ENCODE results near the gene ZSCAN22. TPM values are rescaled to one million over a fixed set of nuclear protein-coding genes. Genes with fewer than 3 reads are reported as not detected.
"Not testable (repeated sequence)": the region's sequence is repeated elsewhere in the genome, so short reads cannot be mapped to it uniquely, and the experiment has no call there.

Gene ZSCAN22
- polyA plus RNA-seq, 4 donors = 0.67 to 3.2 (median 1.0) TPM

GRCh38 chr19:58338825-58339558, 12.2 kb downstream of the ZSCAN22 start:
- WGBS, 3 donors = 85 to 94% (median 88%) methylated on average over 30 of the region's 30 CpGs
- DNase-seq = no peak
- Histone ChIP-seq H3K27ac (ENCODE audit: low read depth in 1 of 3, low read length in 2 of 3) (no peak overlapping the region), H3K4me3 (ENCODE audit: low read depth in 1 of 3, low read length in 3 of 3) (no peak overlapping the region), H3K4me1 (ENCODE audit: control insufficient read depth in 3 of 3, insufficient read depth in 2 of 3, low read depth in 1 of 3, low read length in 2 of 3) (no peaks in the 10 kb centered on the region), H3K27me3 (ENCODE audit: control insufficient read depth in 3 of 3, insufficient read depth in 3 of 3, low read length in 3 of 3) (no peaks in the 10 kb centered on the region), H3K36me3 (ENCODE audit: control insufficient read depth in 3 of 3, insufficient read depth in 2 of 3, low read depth in 1 of 3, low read length in 3 of 3) (peaks cover 9 to 60% (median 14%) of the 10 kb centered on the region in 3 donors), H3K9me3 (ENCODE audit: control insufficient read depth in 2 of 2, insufficient read depth in 1 of 2, low read depth in 1 of 2, low read length in 1 of 2) (peaks cover 2 to 9% of the 10 kb centered on the region in 2 donors)
- FAIRE-seq = no peak

GRCh38 chr19:58345558-58345957, 18.8 kb downstream of the ZSCAN22 start:
- no peak for DNase-seq
- H3K9me3 ChIP-seq (ENCODE audit: control insufficient read depth in 2 of 2, insufficient read depth in 1 of 2, low read depth in 1 of 2, low read length in 1 of 2) = no peaks in the 10 kb centered on the region
- no peak overlapping the region for H3K27ac ChIP-seq (ENCODE audit: low read depth in 1 of 3, low read length in 2 of 3)
- 59 to 71% (median 65%) methylated on average over 5 of the region's 5 CpGs for WGBS, 3 donors
- peaks cover 0 to 5% (median 0%) of the 10 kb centered on the region in 3 donors for H3K36me3 ChIP-seq (ENCODE audit: control insufficient read depth in 3 of 3, insufficient read depth in 2 of 3, low read depth in 1 of 3, low read length in 3 of 3)
- H3K4me1 ChIP-seq (ENCODE audit: control insufficient read depth in 3 of 3, insufficient read depth in 2 of 3, low read depth in 1 of 3, low read length in 2 of 3) = no peaks in the 10 kb centered on the region
- no peak for FAIRE-seq
- no peak overlapping the region for H3K4me3 ChIP-seq (ENCODE audit: low read depth in 1 of 3, low read length in 3 of 3)
- peaks cover 0 to 53% (median 0%) of the 10 kb centered on the region in 3 donors for H3K27me3 ChIP-seq (ENCODE audit: control insufficient read depth in 3 of 3, insufficient read depth in 3 of 3, low read length in 3 of 3)

- whole genome bisulfite sequencing, 3 donors = 2 to 9% (median 8%) methylated on average over 64 to 82 of the region's 82 CpGs
- peak; percentile 20 to 44 for DNase-seq
- Histone ChIP-seq H3K9me3 (ENCODE audit: control insufficient read depth in 2 of 2, insufficient read depth in 1 of 2, low read depth in 1 of 2, low read length in 1 of 2) (no peaks in the 10 kb centered on the region), H3K36me3 (ENCODE audit: control insufficient read depth in 3 of 3, insufficient read depth in 2 of 3, low read depth in 1 of 3, low read length in 3 of 3) (no peaks in the 10 kb centered on the region), H3K27ac (ENCODE audit: low read depth in 1 of 3, low read length in 2 of 3) (peak overlapping the region in 1 of 3 donors; percentile 73), H3K27me3 (ENCODE audit: control insufficient read depth in 3 of 3, insufficient read depth in 3 of 3, low read length in 3 of 3) (peaks cover 0 to 70% (median 3%) of the 10 kb centered on the region in 3 donors), H3K4me1 (ENCODE audit: control insufficient read depth in 3 of 3, insufficient read depth in 2 of 3, low read depth in 1 of 3, low read length in 2 of 3) (no peaks in the 10 kb centered on the region), H3K4me3 (ENCODE audit: low read depth in 1 of 3, low read length in 3 of 3) (peak overlapping the region; percentile 29 to 33 (median 31))
- FAIRE-seq = no peak
These were observed 20.5 kb downstream of the ZSCAN22 start for GRCh38 chr19:58346961-58347929.

- peak overlapping the region in 2 of 3 donors; percentile 23 to 31 for H3K4me3 ChIP-seq (ENCODE audit: low read depth in 1 of 3, low read length in 3 of 3)
- H3K36me3 ChIP-seq (ENCODE audit: control insufficient read depth in 3 of 3, insufficient read depth in 2 of 3, low read depth in 1 of 3, low read length in 3 of 3); H3K4me1 ChIP-seq (ENCODE audit: control insufficient read depth in 3 of 3, insufficient read depth in 2 of 3, low read depth in 1 of 3, low read length in 2 of 3); H3K27ac ChIP-seq (ENCODE audit: low read depth in 1 of 3, low read length in 2 of 3); FAIRE-seq; H3K9me3 ChIP-seq (ENCODE audit: control insufficient read depth in 2 of 2, insufficient read depth in 1 of 2, low read depth in 1 of 2, low read length in 1 of 2); DNase-seq: not testable (repeated sequence)
- 15 to 26% (median 25%) methylated on average over 12 of the region's 12 CpGs for WGBS, 3 donors
- H3K27me3 ChIP-seq (ENCODE audit: control insufficient read depth in 3 of 3, insufficient read depth in 3 of 3, low read length in 3 of 3) = peaks cover 0 to 78% (median 3%) of the 10 kb centered on the region in 3 donors
These were observed 21.3 kb downstream of the ZSCAN22 start for GRCh38 chr19:58348080-58348479.

GRCh38 chr19:58349590-58349989, 22.8 kb downstream of the ZSCAN22 start:
- no peak for DNase-seq
- Histone ChIP-seq H3K4me1 (ENCODE audit: control insufficient read depth in 3 of 3, insufficient read depth in 2 of 3, low read depth in 1 of 3, low read length in 2 of 3) (no peaks in the 10 kb centered on the region), H3K36me3 (ENCODE audit: control insufficient read depth in 3 of 3, insufficient read depth in 2 of 3, low read depth in 1 of 3, low read length in 3 of 3) (peaks cover 0 to 2% (median 0%) of the 10 kb centered on the region in 3 donors), H3K27ac (ENCODE audit: low read depth in 1 of 3, low read length in 2 of 3) (no peak overlapping the region), H3K27me3 (ENCODE audit: control insufficient read depth in 3 of 3, insufficient read depth in 3 of 3, low read length in 3 of 3) (peaks cover 0 to 90% (median 3%) of the 10 kb centered on the region in 3 donors), H3K4me3 (ENCODE audit: low read depth in 1 of 3, low read length in 3 of 3) (no peak overlapping the region), H3K9me3 (ENCODE audit: control insufficient read depth in 2 of 2, insufficient read depth in 1 of 2, low read depth in 1 of 2, low read length in 1 of 2) (no peaks in the 10 kb centered on the region)
- 35 to 47% (median 37%) methylated on average over 8 of the region's 8 CpGs for WGBS, 3 donors
- no peak for FAIRE-seq

GRCh38 chr19:58350001-58350861, 23.4 kb downstream of the ZSCAN22 start:
- DNase-seq (peak in 1 of 2 donors; percentile 47), FAIRE-seq (no peak)
- Histone ChIP-seq H3K4me3 (ENCODE audit: low read depth in 1 of 3, low read length in 3 of 3) (peak overlapping the region in 1 of 3 donors; percentile 14), H3K27me3 (ENCODE audit: control insufficient read depth in 3 of 3, insufficient read depth in 3 of 3, low read length in 3 of 3) (peaks cover 0 to 92% (median 3%) of the 10 kb centered on the region in 3 donors), H3K4me1 (ENCODE audit: control insufficient read depth in 3 of 3, insufficient read depth in 2 of 3, low read depth in 1 of 3, low read length in 2 of 3) (no peaks in the 10 kb centered on the region), H3K9me3 (ENCODE audit: control insufficient read depth in 2 of 2, insufficient read depth in 1 of 2, low read depth in 1 of 2, low read length in 1 of 2) (no peaks in the 10 kb centered on the region), H3K27ac (ENCODE audit: low read depth in 1 of 3, low read length in 2 of 3) (no peak overlapping the region), H3K36me3 (ENCODE audit: control insufficient read depth in 3 of 3, insufficient read depth in 2 of 3, low read depth in 1 of 3, low read length in 3 of 3) (peaks cover 0 to 2% (median 0%) of the 10 kb centered on the region in 3 donors)
- 18 to 39% (median 19%) methylated on average over 48 to 84 of the region's 84 CpGs for WGBS, 3 donors

- peaks cover 0 to 2% (median 0%) of the 10 kb centered on the region in 3 donors for H3K36me3 ChIP-seq (ENCODE audit: control insufficient read depth in 3 of 3, insufficient read depth in 2 of 3, low read depth in 1 of 3, low read length in 3 of 3)
- no peak overlapping the region for H3K27ac ChIP-seq (ENCODE audit: low read depth in 1 of 3, low read length in 2 of 3)
- no peak for DNase-seq
- 64 to 83% (median 69%) methylated on average over 33 to 34 of the region's 34 CpGs for WGBS, 3 donors
- no peak for FAIRE-seq
- H3K4me3 ChIP-seq (ENCODE audit: low read depth in 1 of 3, low read length in 3 of 3) = no peak overlapping the region
- H3K4me1 ChIP-seq (ENCODE audit: control insufficient read depth in 3 of 3, insufficient read depth in 2 of 3, low read depth in 1 of 3, low read length in 2 of 3) = peaks cover 0 to under 1% (median 0%) of the 10 kb centered on the region in 3 donors
- H3K27me3 ChIP-seq (ENCODE audit: control insufficient read depth in 3 of 3, insufficient read depth in 3 of 3, low read length in 3 of 3) = peaks cover 0 to 92% (median 3%) of the 10 kb centered on the region in 3 donors
- H3K9me3 ChIP-seq (ENCODE audit: control insufficient read depth in 2 of 2, insufficient read depth in 1 of 2, low read depth in 1 of 2, low read length in 1 of 2) = no peaks in the 10 kb centered on the region
These were observed 24.2 kb downstream of the ZSCAN22 start for GRCh38 chr19:58350871-58351557.
